ENCODE results near the gene JPH4.
"Not testable (repeated sequence)": the region's sequence is repeated elsewhere in the genome, so short reads cannot be mapped to it uniquely, and the experiment has no call there.

JPH4 gene

GRCh38 chr14:23578560-23579310 lies at the start of gene JPH4:
JPH4 (minus strand) TSS chr14:23578790; CDS start chr14:23577453, 1,337 bp downstream.
- FAIRE-seq, result no peak

GRCh38 chr14:23627961-23628360 lies 49.4 kb upstream of the JPH4 start:
- FAIRE-seq, result no peak

GRCh38 chr14:23626946-23627345 lies 48.4 kb upstream of the JPH4 start:
- FAIRE-seq, result no peak

GRCh38 chr14:23624830-23625404 lies 46.3 kb upstream of the JPH4 start:
- FAIRE-seq, result no peak

GRCh38 chr14:23623962-23624361 lies 45.4 kb upstream of the JPH4 start:
- no peak for FAIRE-seq

- FAIRE-seq, result no peak
Measured at GRCh38 chr14:23622990-23623389, 44.4 kb upstream of the JPH4 start.

- no peak for FAIRE-seq
Measured at GRCh38 chr14:23621932-23622730, 43.5 kb upstream of the JPH4 start.

GRCh38 chr14:23621204-23621931 lies 42.8 kb upstream of the JPH4 start:
- no peak for FAIRE-seq

- FAIRE-seq, result no peak
Measured at GRCh38 chr14:23620177-23620702, 41.6 kb upstream of the JPH4 start.

- no peak for FAIRE-seq
Measured at GRCh38 chr14:23618415-23618988, 39.9 kb upstream of the JPH4 start.

GRCh38 chr14:23617539-23617938 lies 38.9 kb upstream of the JPH4 start:
- FAIRE-seq, result no peak

- FAIRE-seq, result no peak
Measured at GRCh38 chr14:23615856-23616255, 37.3 kb upstream of the JPH4 start.

GRCh38 chr14:23614395-23614828 lies 35.8 kb upstream of the JPH4 start:
- no peak for FAIRE-seq

- FAIRE-seq, result no peak
Measured at GRCh38 chr14:23613242-23614070, 34.9 kb upstream of the JPH4 start.

- no peak for FAIRE-seq
Measured at GRCh38 chr14:23612802-23613201, 34.2 kb upstream of the JPH4 start.

GRCh38 chr14:23612354-23612732 lies 33.8 kb upstream of the JPH4 start:
- FAIRE-seq, result no peak

GRCh38 chr14:23610815-23611289 lies 32.3 kb upstream of the JPH4 start:
- no peak for FAIRE-seq

- FAIRE-seq, result no peak
Measured at GRCh38 chr14:23610090-23610814, 31.7 kb upstream of the JPH4 start.

- not testable (repeated sequence) for FAIRE-seq
Measured at GRCh38 chr14:23609411-23610089, 31.0 kb upstream of the JPH4 start.

- no peak for FAIRE-seq
Measured at GRCh38 chr14:23609001-23609400, 30.4 kb upstream of the JPH4 start.

All from G401.6 (cell line).